HG03378 (cell line): Measurements from ENCODE around the gene ACKR2.
"Not testable (repeated sequence)": the region's sequence is repeated elsewhere in the genome, so short reads cannot be mapped to it uniquely, and the experiment has no call there.

Source experiments
- ATAC-seq: cut with Tn5 transposase; IDR thresholded peaks from one replicate; pipeline ENCODE4 v1.9.1; 2021; ENCODE audit warnings: mild to moderate bottlenecking, moderate library complexity; ENCODE audit not compliant: unreplicated experiment

The ACKR2 gene

GRCh38 chr3:42801048-42801620 lies 8.1 kb upstream of the ACKR2 start:
- no peak for ATAC-seq

- ATAC-seq: no peak
Observed at GRCh38 chr3:42801784-42802183, 7.5 kb upstream of the ACKR2 start.

GRCh38 chr3:42802876-42803413 lies 6.3 kb upstream of the ACKR2 start:
- ATAC-seq: no peak

- ATAC-seq: peak; percentile 15
Observed at GRCh38 chr3:42803414-42804105, 5.7 kb upstream of the ACKR2 start.

GRCh38 chr3:42804106-42804830 lies 5.0 kb upstream of the ACKR2 start, which contains the start of gene HIGD1A:
Gene HIGD1A, minus strand, starts transcription at chr3:42804490. Its CDS starts 10,237 bp downstream, at chr3:42794253.
- peak; percentile 91 for ATAC-seq

GRCh38 chr3:42804831-42805132 lies 4.5 kb upstream of the ACKR2 start:
- peak; percentile 23 for ATAC-seq

- ATAC-seq: no peak
Observed at GRCh38 chr3:42805141-42805821, 4.0 kb upstream of the ACKR2 start.

- no peak for ATAC-seq
Observed at GRCh38 chr3:42807929-42808328, 1.3 kb upstream of the ACKR2 start.

- not testable (repeated sequence) for ATAC-seq
Observed at GRCh38 chr3:42810706-42811105, 1.5 kb downstream of the ACKR2 start.

- not testable (repeated sequence) for ATAC-seq
Observed at GRCh38 chr3:42811118-42811883, 2.1 kb downstream of the ACKR2 start.

- no peak for ATAC-seq
Observed at GRCh38 chr3:42814246-42814645, 5.0 kb downstream of the ACKR2 start.

GRCh38 chr3:42814914-42815507 lies 5.8 kb downstream of the ACKR2 start:
- no peak for ATAC-seq

GRCh38 chr3:42815826-42816225 lies 6.6 kb downstream of the ACKR2 start:
- ATAC-seq: no peak

GRCh38 chr3:42819351-42819965 lies 10.2 kb downstream of the ACKR2 start:
- no peak for ATAC-seq

GRCh38 chr3:42820746-42821051 lies 11.5 kb downstream of the ACKR2 start:
- no peak for ATAC-seq

GRCh38 chr3:42822828-42823227 lies 13.6 kb downstream of the ACKR2 start:
- ATAC-seq: no peak

- ATAC-seq: no peak
Observed at GRCh38 chr3:42823351-42823750, 14.1 kb downstream of the ACKR2 start.

GRCh38 chr3:42826141-42826540 lies 16.9 kb downstream of the ACKR2 start:
- no peak for ATAC-seq

- no peak for ATAC-seq
Observed at GRCh38 chr3:42827023-42827422, 17.8 kb downstream of the ACKR2 start.

- no peak for ATAC-seq
Observed at GRCh38 chr3:42827654-42828053, 18.4 kb downstream of the ACKR2 start.
